K562 (cell line): ENCODE measurements around the gene ACADVL.

Experiments used
- CHD2 ChIP-seq: IDR thresholded peaks from 2 replicates; pipeline ENCODE4 v1.6.1; 2011; ENCODE audit warnings: low read depth, low read length
- CTCF ChIP-seq, 3 experiments: IDR thresholded peaks in 2 of 3; conservative IDR thresholded peaks in 1 of 3; 2 replicates each; pipeline ENCODE4 v1.5.1; 2011 to 2012; ENCODE audit warnings: low read length in 3 of 3, mild to moderate bottlenecking in 3 of 3, control low read depth in 2 of 3, improper control_type of control experiment in 1 of 3, inconsistent platforms in 1 of 3, low read depth in 1 of 3, mixed read lengths in 1 of 3, moderate library complexity in 1 of 3; ENCODE audit not compliant: insufficient read depth in 2 of 3
- CTCFL ChIP-seq: IDR thresholded peaks from 2 replicates; pipeline ENCODE4 v1.6.1; 2011; ENCODE audit warnings: borderline replicate concordance, low read depth, mild to moderate bottlenecking, moderate library complexity, low read length; ENCODE audit not compliant: insufficient read depth, poor library complexity, severe bottlenecking
- ETS2 ChIP-seq: IDR thresholded peaks from 2 replicates; pipeline ENCODE4 v1.6.1; 2016; ENCODE audit warnings: borderline replicate concordance, missing genetic modification characterization, mild to moderate bottlenecking, moderate library complexity, missing compliant biosample characterization; ENCODE audit not compliant: poor library complexity, severe bottlenecking
- HINFP ChIP-seq: fragments of 450-650 bp; conservative IDR thresholded peaks from 2 replicates; pipeline ENCODE4 v1.6.1; 2016; ENCODE audit warnings: missing genetic modification characterization, low read depth, mild to moderate bottlenecking, control low read depth, missing compliant biosample characterization
- KLF6 ChIP-seq: fragments of 250-450 bp; sonication (Bioruptor Pico); IDR thresholded peaks from 2 replicates; pipeline ENCODE4 v1.4.0; 2020; ENCODE audit warnings: mild to moderate bottlenecking, moderate library complexity, borderline replicate concordance
- MLX ChIP-seq, 2 experiments: fragments of 450-650 bp in 1 of 2; sonication (generic) in 1 of 2; formaldehyde crosslinking; conservative IDR thresholded peaks; 2 replicates each; pipeline versions ENCODE4 v1.4.0 to v1.8.1; 2020 to 2022; ENCODE audit warnings: mild to moderate bottlenecking in 1 of 2, missing genetic modification reagents in 1 of 2
- POLR2A ChIP-seq: fragments of 450-650 bp; conservative IDR thresholded peaks from 2 replicates; pipeline ENCODE4 v1.6.1; 2016
- ZNF444 ChIP-seq: fragments of 250-450 bp; sonication (Bioruptor Pico); IDR thresholded peaks from 2 replicates; pipeline ENCODE4 v1.4.0; 2020; ENCODE audit warnings: mild to moderate bottlenecking, moderate library complexity
- ZNF584 ChIP-seq: fragments of 200-800 bp; sonication (Bioruptor generic); IDR thresholded peaks from 2 replicates; pipeline ENCODE4 v1.6.1; 2016; ENCODE audit warnings: low read depth, mild to moderate bottlenecking, missing genetic modification characterization, missing compliant biosample characterization
- ZZZ3 ChIP-seq: fragments of 450-650 bp; IDR thresholded peaks from 2 replicates; pipeline ENCODE4 v1.6.1; 2016; ENCODE audit warnings: antibody characterized with exemption, mild to moderate bottlenecking, moderate library complexity
- TF ChIP-seq, protein P1 (sequence below): sonication (generic); formaldehyde crosslinking; IDR thresholded peaks from 2 replicates; pipeline ENCODE4 v1.5.0; 2020; ENCODE audit warnings: missing genetic modification reagents
- TF ChIP-seq, protein P2 (sequence below): fragments of 450-650 bp; conservative IDR thresholded peaks from 2 replicates; pipeline ENCODE4 v1.6.1; 2016; ENCODE audit warnings: missing genetic modification characterization, low read depth, mild to moderate bottlenecking, missing compliant biosample characterization, moderate library complexity

DNA sequence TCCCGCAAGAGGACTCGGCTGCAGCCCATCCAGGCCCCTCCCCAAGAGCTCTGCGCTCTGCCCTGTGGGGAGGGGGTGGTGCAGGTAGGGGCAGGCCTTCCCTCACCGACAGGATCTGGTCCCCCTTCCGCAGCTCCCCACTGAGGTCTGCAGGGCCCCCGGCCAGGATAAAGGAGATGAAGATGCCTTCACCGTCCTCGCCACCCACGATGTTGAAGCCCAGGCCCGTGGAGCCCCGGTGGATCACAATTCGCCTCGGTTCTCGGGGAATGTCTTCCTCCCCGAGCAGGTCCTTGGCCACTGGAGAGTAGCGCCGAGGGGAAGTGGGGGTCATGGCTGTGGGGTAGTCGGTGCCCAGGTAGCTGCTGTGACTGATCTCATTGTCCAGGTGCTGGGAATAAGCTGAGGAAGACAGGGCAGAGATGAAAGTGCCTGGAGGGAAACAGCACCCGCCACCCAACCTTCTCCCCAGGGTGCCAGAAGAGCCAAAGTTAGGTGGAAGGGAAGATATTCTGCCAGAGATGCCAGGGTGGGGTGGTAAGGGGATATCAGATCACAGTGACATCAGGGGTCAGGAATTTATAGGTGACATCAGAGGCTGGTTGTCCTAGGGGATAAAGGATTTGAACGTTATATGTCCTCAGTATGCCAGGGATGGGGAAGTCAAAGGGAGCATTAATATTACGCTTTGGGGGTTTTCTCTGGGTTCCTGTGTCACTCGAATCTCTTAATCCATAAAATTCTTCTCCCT lies 22.9 kb upstream of the ACADVL start:
- no peak for TF ChIP-seq KLF6 (CRISPR knock-in tag)
- no peak for TF ChIP-seq CTCF (IDR thresholded peaks at IDR 0.05 in 2 of 3, conservative IDR thresholded peaks at IDR 0.05 in 1 of 3; ENCODE audit: insufficient read depth in 2 of 3, low read depth in 1 of 3, low read length in 3 of 3)
- no peak for TF ChIP-seq POLR2A
- no peak for TF ChIP-seq MLX (CRISPR knock-in tag; conservative IDR thresholded peaks at IDR 0.05)
- no peak for TF ChIP-seq ZNF444 (CRISPR knock-in tag)
- no peak for TF ChIP-seq CHD2
- no peak for TF ChIP-seq HINFP
- TF ChIP-seq, protein P1, sequence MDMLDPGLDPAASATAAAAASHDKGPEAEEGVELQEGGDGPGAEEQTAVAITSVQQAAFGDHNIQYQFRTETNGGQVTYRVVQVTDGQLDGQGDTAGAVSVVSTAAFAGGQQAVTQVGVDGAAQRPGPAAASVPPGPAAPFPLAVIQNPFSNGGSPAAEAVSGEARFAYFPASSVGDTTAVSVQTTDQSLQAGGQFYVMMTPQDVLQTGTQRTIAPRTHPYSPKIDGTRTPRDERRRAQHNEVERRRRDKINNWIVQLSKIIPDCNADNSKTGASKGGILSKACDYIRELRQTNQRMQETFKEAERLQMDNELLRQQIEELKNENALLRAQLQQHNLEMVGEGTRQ (CRISPR knock-in tag): no peak
- no peak for TF ChIP-seq ETS2 (tag)
- no peak for TF ChIP-seq CTCFL
- TF ChIP-seq, protein P2, sequence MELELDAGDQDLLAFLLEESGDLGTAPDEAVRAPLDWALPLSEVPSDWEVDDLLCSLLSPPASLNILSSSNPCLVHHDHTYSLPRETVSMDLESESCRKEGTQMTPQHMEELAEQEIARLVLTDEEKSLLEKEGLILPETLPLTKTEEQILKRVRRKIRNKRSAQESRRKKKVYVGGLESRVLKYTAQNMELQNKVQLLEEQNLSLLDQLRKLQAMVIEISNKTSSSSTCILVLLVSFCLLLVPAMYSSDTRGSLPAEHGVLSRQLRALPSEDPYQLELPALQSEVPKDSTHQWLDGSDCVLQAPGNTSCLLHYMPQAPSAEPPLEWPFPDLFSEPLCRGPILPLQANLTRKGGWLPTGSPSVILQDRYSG (tag): no peak
- TF ChIP-seq ZZZ3: no peak
- TF ChIP-seq ZNF584 (CRISPR knock-in tag): no peak
